GM12874 (cell line): ENCODE measurements around the gene TMIGD3.

ENCODE experiments used
- CTCF ChIP-seq: IDR thresholded peaks from 2 replicates; pipeline ENCODE4 v1.5.1; 2011; ENCODE audit warnings: low read depth, mild to moderate bottlenecking, control low read depth, low read length, moderate library complexity; ENCODE audit not compliant: insufficient read depth

The TMIGD3 gene

GRCh38 chr1:111450185-111450584 is 53.2 kb downstream of the TMIGD3 start:
- no peak for TF ChIP-seq CTCF

- no peak for TF ChIP-seq CTCF
These were observed 53.8 kb downstream of the TMIGD3 start for GRCh38 chr1:111449703-111450017.

GRCh38 chr1:111448918-111449702 is 54.3 kb downstream of the TMIGD3 start, which contains the start of the genes ATP5PB and WDR77:
Gene ATP5PB (plus strand): TSS chr1:111449464. CDS start chr1:111449542, 78 bp downstream.
Gene WDR77 (minus strand): TSS chr1:111449256. CDS start chr1:111449169, 87 bp downstream.
- no peak for TF ChIP-seq CTCF

- no peak for TF ChIP-seq CTCF
These were observed 54.9 kb downstream of the TMIGD3 start for GRCh38 chr1:111448482-111448917.

GRCh38 chr1:111446967-111447892 is 56.2 kb downstream of the TMIGD3 start:
- TF ChIP-seq CTCF, result no peak

- TF ChIP-seq CTCF, result no peak
These were observed 56.9 kb downstream of the TMIGD3 start for GRCh38 chr1:111446546-111446945.

GRCh38 chr1:111444031-111444430 is 59.4 kb downstream of the TMIGD3 start:
- no peak for TF ChIP-seq CTCF
